Measurements from ENCODE around the gene TSPAN14.

DNA sequence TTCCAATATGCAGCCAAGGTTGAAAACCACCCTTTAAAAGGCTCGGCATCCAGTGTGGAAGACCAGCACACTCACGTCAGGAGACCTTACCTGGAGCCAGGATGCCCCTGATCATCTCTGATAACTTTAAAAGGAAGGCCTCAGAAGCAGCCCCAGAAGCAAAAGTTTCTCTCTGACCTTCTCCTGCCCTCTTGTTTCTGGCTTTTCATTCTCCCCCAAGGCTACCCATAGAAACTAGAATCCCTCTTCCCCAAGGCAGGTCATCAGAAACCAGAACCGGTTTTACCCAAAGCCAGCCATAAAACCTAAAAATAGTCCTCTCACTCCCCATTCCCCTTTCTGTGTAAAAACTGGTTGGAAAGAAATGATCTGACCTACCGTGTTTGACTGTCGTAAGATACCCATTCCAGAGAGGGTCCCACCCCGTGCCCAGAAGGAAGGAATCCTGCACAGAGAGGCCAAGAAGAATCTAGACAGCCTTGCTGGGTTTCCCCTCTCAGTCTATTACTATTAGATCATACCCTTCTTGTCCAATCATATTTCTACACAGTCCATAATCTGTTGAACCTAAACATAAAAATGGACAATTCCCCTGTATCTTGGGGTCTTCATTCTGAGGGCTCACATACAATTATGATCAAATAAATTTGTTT, 17.5 kb upstream of the TSPAN14 start:
- TF ChIP-seq, protein P1, sequence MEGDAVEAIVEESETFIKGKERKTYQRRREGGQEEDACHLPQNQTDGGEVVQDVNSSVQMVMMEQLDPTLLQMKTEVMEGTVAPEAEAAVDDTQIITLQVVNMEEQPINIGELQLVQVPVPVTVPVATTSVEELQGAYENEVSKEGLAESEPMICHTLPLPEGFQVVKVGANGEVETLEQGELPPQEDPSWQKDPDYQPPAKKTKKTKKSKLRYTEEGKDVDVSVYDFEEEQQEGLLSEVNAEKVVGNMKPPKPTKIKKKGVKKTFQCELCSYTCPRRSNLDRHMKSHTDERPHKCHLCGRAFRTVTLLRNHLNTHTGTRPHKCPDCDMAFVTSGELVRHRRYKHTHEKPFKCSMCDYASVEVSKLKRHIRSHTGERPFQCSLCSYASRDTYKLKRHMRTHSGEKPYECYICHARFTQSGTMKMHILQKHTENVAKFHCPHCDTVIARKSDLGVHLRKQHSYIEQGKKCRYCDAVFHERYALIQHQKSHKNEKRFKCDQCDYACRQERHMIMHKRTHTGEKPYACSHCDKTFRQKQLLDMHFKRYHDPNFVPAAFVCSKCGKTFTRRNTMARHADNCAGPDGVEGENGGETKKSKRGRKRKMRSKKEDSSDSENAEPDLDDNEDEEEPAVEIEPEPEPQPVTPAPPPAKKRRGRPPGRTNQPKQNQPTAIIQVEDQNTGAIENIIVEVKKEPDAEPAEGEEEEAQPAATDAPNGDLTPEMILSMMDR (IDR thresholded peaks at IDR 0.05; ENCODE audit: low read length), result no peak
- TF ChIP-seq EZH2 (IDR thresholded peaks at IDR 0.05; ENCODE audit: borderline replicate concordance, low read length), result no peak

All from OCI-LY1 (cell line).